Activated CD4-positive, alpha-beta T cell treated with anti-CD3 and anti-CD28 coated beads, Interleukin-2, amount 50 U/mL, for 24 hours (primary cell): ENCODE results near the gene OSM.

Source experiments
- DNase-seq, 2 donors: peaks; one replicate each; pipeline ENCODE4 v3.0.0-alpha.2; 2020; ENCODE audit warnings: low read depth in 1 of 2, low spot score in 1 of 2

Gene OSM

DNA sequence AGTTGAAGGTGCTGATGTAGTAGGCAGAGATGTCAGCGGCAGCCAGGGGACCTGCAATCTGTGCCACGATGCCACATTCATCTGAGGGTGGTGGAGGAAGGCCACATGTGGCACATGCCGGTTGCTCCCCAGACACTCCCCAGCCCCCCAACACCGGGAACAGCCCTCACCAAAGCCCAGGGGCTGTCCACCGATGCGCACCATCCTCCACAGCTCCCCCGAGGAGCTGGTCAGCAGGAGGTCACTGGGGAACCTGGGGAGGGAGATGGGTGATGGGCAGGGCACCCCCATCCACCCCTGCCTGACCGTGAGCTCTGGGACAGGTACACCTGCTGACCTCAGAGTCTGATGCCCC, 19.2 kb upstream of the OSM start:
- DNase-seq = no peak

DNA sequence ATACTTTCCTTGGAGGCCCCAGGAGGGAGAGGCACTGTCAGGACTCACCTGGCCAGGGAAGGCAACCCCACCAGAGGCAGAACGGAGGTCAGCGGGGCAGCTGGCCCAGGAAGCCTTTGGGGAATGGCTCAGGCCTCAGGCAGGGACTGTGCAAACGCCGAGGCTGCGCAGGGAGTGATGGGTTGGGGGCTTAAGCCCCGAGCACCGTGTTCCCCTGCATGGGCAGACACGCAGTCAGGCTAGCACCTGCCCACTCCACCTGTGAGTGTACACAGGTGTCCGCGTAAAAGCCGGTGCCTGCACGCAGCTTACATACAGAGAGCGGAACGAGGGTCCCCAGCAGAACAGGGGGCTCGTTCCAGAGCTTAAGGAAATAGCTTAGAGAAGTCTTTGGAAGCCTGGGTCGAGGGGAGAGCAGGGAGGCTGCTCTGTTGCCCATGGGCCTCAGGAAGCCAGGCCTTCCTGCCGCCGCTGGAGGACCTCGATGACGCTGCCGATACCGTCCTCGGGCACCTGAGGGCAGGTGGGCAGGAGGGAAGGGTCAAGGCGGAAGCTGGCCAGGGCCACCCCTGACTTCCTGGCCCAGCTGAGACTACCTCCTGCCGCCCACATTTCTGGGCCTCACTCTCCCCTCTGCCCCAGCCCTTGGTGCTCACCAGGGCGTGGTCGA, 18.7 kb upstream of the OSM start:
- DNase-seq = no peak

DNA sequence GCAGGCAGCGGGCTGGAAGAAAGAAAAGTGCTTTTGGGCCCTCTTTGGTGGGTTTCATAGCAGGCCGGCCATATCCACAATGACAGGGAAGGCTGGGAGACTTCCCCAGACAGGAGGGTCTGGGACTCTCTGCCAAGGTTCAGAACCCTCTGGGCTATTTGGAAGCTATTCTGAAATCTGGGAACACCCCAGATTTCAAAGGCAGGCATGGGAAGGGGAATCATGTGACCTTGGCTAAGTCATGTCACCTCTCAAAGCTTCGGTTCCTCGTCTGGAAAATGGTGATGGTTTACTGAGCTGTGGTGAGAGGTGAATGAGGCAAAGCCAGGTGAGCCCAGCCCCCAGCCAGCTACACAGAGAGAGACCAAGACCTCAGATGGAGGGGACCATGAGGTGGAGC, 18.0 kb upstream of the OSM start:
- DNase-seq = no peak

DNA sequence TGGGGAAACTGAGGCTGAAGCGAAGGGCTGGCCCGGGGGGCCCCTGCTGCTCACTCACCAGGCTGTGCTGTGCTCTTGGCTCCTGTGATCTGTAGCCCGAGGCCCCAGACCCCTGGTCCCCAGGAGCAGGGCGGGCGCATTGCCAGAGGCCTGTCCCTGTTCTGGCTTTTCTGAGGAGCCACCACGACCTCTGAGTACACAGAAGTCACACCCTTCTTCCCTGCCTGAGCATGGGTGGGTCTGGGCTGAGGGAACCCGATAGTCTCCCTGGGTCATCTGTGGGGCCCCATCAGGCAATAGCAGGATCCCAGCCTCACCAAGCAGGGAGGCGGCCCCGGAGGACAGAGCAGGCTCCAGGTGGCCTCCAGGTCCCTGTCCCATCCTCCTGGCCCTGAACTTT, 17.5 kb upstream of the OSM start:
- no peak for DNase-seq

DNA sequence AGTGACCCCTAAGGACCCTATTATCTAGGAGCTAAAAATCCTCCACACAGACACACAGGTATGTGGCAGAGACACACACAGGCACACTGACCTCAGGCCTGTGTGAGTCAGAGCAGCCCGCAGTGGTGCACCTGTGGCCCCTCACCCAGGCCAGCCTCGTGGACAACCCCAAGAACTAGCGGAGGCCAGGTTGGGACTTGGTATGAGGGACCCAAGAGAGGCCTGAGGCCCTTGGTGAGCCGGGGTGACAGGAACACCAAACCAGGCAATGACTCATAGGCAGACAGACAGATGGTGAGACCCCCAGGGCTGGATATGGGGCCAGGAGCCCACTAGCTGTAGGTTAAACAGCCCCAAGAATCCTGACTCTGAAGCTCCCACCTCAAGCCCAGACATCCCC, 16.7 kb upstream of the OSM start:
- DNase-seq = no peak

DNA sequence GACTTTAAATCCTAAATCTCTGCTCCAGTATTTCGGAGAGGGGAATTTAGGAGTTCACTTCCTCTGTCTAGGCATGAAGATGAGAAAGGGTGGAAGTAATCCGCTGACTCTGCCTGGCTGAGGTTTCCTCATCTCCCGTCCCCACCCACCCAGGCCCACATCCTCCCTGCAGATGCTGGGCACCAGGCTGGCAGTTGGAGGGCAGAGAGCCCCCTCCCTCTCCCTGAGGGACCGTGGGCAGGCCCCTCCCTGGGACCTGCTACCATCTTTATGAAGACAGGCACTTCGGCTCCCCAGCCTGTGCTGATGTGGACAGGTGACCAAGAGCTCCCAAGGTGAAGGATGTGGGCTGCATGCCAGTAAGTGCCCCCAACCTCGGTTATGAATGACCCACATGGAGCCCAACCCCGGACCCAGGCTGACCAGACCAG, 16.0 kb upstream of the OSM start:
- DNase-seq = no peak

DNA sequence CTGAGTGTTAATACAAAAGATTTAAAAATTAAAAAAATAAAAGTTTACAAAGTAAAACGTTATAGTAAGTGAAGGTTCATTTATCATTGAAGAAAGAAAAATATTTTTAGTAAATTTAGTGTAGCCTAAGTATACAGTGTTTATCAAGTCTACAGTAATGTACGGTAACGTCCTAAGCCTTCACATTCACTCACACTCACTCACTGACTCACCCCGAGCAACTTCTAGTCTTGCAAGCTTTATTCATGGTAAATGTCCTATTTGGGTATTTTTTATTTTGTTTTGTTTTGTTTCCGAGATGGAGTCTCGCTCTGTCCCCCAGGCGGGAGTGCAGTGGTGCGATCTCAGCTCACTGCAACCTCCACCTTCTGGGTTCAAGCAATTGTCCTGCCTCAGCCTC, 13.9 kb upstream of the OSM start:
- no peak for DNase-seq

DNA sequence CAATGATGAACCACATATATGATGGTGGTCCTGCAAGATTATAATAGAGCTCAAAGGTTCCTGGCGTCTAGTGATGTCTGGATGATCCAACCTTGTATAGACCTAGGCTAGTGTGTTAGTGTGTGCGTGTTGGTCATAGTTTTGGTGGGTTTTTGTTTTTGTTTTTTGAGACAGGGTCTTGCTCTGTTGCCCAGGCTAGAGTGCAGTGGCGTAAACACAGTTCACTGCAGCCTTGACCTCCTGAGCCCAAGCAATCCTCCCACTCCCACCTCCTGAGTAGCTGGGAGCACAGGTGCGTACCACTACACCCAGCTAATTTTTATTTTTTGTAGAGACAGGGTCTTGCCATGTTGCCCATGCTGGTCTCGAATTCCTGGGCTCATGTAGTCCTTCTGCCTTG, 13.3 kb upstream of the OSM start:
- no peak for DNase-seq

DNA sequence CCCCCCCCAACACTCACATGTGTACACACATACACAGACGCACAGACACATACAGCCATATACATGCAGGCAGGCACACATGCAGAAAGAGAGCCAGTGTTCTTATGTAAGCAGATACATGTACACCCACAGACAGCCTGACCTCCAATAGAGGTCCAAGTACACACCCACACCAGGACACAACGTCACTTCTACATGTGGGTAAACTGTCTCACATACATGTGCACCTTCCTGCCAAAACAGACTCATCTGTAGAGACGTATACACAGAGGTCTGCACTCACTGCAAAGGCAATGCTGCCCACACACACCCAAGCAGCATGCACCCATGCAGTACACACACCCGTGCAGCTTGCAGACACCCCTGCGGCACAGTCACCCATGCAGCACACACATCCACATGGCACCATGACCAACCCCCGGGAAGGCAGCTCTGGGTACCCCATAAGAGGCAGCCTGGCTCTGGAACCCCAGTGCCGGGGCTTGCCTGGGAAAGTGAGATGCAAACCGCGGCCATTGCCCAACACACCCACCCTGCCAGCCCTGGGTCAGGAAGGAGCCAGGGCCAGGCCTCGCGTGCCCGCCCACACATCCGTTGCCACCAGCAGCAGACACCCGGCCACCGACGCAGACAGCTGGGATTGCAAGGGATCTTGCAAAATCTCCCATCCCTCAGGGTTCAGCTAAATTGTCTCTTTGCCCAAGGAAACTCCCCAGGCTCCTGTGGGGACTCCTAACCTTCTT, 12.6 kb upstream of the OSM start:
- DNase-seq = no peak

DNA sequence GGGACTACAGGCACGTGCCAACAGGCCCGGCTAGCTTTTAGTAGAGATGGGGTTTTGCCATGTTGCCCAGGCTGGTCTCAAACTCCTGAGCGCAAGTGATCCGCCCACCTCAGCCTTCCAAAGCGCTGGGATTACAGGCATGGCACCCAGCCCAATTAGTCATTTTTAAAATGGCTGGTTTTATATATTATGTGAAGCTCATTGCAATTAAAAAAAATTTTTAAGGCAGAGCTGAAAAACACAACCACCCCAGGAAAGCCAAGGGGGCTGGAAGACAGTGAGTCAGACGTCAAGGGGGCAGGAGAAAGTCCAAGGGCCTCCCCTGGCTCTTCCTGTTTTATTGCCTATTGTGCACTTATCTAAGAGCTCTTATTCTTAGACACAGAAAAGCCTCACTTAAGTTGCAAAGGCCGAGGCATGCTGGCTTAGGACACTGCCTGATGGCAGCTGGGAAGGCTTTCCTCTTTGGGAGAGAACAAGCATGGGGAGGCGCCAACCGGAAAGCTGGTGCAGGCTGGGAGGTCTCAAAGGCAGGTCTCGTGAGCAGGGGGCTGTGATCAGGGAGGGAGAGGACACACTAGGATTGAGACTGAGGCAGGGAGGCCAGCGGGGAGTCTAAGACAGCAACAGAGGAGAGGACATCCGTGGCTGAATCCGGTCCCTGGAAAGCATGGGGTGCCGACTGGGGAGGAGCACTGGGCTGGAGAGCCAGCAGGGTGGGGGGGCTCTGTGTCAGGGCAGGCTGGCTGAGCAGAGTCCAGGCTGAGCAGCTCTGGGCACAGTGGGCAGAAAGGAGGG, 11.1 kb upstream of the OSM start:
- DNase-seq = no peak

DNA sequence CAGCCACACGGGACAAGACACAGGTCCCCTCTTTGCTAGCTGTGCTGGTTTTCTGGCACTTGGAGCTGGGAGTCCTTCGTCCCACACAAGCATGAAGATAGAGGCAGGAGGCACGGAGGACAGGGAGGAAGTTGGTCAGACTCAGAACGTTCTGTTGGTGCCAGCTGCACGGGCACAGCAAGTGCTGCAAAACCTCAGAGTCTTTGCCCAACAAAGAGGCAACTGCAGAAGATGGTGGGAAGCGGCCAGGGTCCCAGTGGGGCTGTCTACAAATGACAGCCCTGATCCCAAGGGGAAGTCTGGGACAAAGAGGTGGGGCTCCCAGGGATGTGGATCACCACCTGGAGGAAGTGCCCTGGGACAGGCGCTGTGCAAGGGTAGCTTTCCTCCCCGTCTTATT, 9.4 kb upstream of the OSM start:
- no peak for DNase-seq

DNA sequence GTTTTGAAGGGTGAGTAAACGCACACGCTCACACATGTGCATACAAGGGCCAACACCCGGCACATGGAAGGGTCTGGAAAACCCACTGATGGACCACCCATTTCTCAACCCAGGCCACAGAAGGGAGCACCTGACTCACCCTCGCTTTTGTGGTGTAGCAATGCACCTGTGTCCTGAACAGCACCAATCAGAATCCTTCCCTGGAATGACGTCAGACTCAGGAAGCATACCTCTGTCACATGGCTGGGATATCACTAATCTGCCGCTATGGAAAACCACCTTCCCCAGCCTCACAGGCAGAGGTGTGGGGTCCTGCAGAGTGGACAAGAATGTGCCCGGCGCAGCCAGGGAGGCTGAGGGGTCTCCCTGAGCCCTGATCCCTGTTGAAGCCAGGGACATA, 9.0 kb upstream of the OSM start:
- DNase-seq = no peak

DNA sequence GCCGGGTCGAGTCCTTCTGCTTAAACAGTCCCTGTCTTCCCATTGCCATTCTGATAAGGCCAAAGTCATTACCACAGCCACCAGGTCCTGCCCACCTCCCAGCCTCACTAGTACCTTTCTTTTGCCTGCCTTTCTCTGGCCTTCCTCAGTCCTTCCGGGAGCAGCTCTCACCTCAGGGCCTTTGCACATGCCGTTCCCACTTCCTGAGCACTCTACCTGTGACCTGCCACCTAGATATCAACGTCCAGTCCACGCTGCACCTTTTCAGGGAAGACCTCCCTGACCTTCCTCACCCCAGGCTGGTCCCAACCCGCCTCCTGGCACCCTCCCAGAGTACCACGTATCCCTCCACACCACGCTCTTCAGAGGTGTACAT, 7.8 kb upstream of the OSM start:
- no peak for DNase-seq

DNA sequence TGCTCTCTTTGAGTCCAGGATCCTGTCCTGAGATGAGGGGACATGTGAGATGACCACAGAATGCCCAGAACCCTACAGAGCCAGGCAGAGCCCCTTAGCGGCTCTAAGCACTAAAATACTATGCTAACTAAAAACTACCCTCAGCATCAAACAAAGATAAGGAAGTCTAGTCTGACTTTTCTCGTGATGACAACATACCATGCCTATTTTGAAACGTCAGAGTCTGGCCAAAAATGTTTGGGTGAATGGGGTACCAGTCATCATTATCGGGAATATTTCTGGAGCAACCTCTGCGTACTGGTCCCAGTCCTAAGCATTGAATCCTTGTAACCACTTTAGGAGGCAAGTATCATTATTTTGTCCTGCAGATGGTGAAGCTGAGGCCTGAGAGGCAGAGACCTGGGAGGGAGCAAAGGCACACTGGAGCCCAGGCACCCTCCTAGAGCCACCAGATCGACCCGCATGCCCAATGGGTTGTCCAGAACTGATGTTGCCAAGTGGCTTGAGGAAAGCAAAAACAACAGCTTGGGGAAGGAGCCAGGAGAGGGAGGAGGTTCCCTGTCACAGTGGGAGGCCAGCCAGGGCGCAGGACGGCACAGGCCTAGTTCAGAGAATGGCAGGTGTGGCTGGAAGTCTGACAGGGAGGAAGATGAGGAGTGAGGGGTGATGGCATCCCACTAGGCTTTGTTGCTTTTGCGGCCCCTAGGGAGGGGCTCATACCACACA, 7.2 kb upstream of the OSM start:
- DNase-seq = no peak

DNA sequence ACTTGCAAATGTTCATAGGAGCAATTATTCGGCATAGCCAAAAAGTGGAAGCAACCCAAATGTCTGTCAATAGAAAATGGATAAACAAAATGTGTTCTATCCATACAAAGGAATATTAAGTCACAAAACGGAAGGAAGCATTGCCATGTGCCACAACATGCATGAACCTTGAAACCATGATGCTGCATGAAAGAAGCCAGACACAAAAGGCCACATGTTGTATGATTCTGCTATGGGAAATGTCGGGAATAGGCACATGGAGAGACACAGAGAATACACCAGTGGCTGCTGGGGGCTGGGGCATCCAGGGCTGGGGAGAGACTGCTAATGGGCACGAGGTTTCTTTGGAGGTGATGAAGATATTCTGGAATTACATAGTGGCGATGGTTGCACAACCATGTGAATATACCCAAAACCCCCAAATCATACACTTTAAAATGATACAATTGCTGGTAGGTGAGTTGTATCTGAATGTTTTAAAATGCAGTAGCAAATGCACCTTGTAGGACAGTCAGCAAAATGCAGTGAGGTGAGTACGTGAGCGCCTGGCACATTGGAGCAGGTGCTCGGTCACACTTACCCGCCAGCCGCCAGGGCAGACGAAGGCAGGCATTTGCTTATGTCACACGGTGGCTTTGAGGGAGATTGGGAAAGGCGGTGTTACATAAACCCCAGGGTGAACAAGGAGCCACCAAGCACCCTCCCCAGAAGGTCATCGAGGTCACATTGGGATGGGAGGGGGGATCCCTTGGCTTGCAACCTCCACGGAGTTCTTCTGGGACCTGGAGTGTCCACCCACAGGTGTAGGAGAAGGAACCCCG, 6.3 kb upstream of the OSM start:
- DNase-seq = no peak

DNA sequence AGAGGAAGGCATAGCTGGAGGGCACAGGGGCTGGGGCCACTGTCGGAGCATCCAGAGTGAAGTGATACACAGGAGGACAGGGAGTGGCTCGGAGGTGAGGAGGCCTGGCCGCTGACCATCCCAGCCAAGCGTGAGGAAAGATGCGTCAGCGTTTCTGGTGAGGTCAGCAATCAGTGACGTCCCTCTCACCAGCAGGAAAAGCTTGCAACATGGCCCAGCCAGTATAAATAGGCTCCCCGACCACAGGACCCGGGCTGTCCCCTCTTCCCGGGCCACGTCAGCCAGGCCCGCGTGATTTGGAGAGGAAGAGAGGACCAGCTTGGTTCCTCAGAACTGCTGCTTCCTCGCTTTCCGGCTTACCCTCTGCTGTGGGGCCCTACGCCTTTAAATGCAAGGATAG, 4.2 kb upstream of the OSM start:
- no peak for DNase-seq

DNA sequence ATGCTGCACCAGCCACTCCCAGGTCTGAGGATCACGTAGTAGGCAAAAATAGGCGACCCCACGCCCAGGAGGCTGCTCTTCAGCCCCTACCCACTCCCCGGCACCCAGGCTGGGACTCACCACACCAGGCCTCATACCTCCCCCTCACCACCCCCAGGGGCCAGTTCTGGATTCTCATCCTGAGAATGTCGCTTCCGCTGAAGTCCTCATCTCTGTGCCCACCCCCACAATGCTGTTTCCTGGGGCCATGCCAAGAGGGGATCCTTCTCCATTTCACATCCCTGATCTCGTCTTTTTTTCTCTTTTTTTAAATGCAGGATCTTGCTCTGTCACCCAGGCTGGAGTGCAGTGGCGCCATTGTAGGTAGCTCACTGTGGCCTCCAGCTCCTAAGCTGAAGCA, 1.7 kb upstream of the OSM start:
- no peak for DNase-seq

DNA sequence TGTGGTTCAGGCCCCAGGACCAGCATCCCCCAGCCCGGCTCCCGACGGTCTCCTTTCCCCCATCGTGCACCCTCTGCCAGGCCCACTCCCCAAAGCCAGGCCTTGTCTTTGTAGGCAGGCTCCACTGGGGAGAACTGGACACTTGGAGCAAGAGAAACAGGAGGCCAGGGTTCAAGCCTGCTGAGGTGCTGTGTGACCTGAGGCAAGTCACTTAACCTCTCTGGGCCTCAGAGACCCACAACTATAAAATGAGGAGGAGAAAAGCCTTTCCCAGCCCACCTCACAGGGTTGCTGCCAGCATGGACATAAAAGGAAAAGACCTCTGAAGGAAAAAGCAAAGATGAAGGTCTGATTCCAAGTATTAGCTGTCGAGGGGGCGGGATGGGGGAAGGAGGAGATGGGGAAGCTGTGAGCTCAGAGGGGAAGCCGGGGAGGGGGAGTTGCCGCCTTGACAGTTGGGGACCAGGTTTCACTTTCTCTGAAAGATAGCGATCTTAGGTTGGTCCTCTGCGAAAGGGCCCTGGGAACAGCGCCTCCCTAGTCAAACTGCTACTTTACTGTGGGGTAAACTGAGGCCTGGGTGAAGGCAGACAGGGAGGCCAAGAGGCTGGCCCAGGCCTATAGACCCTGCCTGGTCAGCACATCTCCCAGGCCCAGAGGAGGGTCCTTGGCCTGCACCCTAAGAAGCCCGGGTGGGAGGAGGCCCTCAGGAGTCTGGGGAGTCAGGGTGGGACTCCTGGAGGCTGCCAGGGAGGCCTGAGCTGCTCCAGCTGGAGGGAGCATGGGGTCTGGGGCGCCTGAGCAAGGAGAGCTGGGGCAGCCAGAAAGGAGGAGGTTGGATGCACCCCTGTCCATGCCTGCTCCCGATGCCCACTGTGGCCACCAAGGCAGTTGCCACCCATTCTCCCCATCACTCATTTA, 991 bp upstream of the OSM start:
- peak in 1 of 2 donors; percentile 27 for DNase-seq

DNA sequence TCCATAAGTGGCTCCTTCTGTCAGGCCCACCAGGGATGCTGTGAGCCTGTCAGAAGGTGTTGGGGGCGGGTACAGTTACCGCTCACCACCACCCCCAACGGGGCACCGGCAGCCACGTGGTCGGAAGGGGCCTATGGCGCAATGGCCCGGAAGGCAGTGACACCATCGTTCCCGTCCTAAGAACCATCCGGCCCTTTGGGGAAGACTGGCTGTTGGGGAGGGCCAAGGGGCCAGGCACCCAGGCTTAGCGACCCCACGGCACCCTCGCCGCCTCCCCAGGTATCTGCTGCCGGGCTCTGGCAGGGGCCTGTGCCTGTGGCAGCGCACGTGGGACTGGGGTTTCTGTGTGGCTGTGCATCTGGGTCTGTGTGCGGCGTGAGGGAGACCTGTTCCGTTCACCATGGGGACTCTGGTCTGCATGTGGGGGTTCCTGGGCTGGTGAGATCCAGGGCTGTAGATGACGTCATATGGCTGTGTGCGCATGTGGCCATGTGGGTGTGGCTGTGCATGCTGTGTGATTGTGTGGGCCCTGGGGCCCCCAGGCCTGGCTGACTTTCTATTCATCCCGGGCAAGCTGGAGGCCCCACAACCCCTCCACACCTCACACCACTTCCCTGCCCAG, 717 bp downstream of the OSM start:
- DNase-seq = peak; percentile 73 to 84
